Measurements from ENCODE around the gene SUN2.

GRCh38 chr22:38739300-38740055 lies 16.3 kb downstream of the SUN2 start:
- TF ChIP-seq POLR2A (IDR thresholded peaks at IDR 0.05) (no peak), CTCF (IDR thresholded peaks at IDR 0.05 in 4 of 5, conservative IDR thresholded peaks at IDR 0.05 in 1 of 5) (no peak)

Measured in gastrocnemius medialis (tissue), 4 donors.